HCT116 (cell line): Measurements from ENCODE around the gene CPLX4. TPM values are rescaled to one million over a fixed set of nuclear protein-coding genes. Genes with fewer than 3 reads are reported as not detected.

Experiments used
- ATAC-seq: fragments of 200-7000 bp; cut with Tn5 transposase; 2 replicates; pipeline ENCODE4 v1.9.1; 2020; ENCODE audit warnings: mild to moderate bottlenecking, moderate library complexity
- BruUV-seq: library from RNA; stranded (reverse); fragments of 400-500 nt; replicated peaks from 2 replicates; lab custom pipeline; 2021; lab: Mats Ljungman, UMichigan
- CTCF ChIA-PET: fragments of 300-600 bp; sonication (Branson Sonifier 250); formaldehyde crosslinking; loops from one replicate; lab custom pipeline; 2021; ENCODE audit warnings: antibody characterized with exemption; lab: Charles Lee
- POLR2A ChIA-PET: fragments of 300-600, 350-600 bp; sonication (Branson Sonifier 250); formaldehyde crosslinking; loops from one replicate; lab custom pipeline; 2021; ENCODE audit warnings: antibody characterized with exemption; lab: Charles Lee
- RAD21 ChIA-PET, 2 experiments: fragments of 300-600 bp; sonication (Branson Sonifier 250); formaldehyde crosslinking; loops; one replicate each; lab custom pipeline; 2023; ENCODE audit warnings: low total read pairs in 2 of 2; ENCODE audit not compliant: uncharacterized antibody in 2 of 2, unreplicated experiment in 2 of 2, low non-redundant PET in 1 of 2; lab: Charles Lee
- DNase-seq: peaks from one replicate; pipeline ENCODE4 v3.0.0-alpha.2; 2010; ENCODE audit warnings: low read depth, low spot score
- H2AFZ ChIP-seq: fragments of 200-600 bp; shearing (Covaris generic), sonication (generic); 2 replicates; pipeline ENCODE4 v1.6.1; 2017; ENCODE audit warnings: low read depth, mixed run types, mixed read lengths, antibody characterized with exemption, low read length; ENCODE audit not compliant: poor library complexity, severe bottlenecking
- H3K27ac ChIP-seq: 2 replicates; pipeline ENCODE4 v1.5.1; 2012; ENCODE audit warnings: low read depth, low read length
- H3K27me3 ChIP-seq: fragments of 200-600 bp; sonication (generic); 2 replicates; pipeline ENCODE4 v1.6.1; 2016; ENCODE audit warnings: mixed run types, low read length, mixed read lengths; ENCODE audit not compliant: insufficient read depth
- H3K36me3 ChIP-seq, 2 experiments: fragments of 200-500 bp in 1 of 2; fragments of 200-600 bp in 1 of 2; sonication (Bioruptor generic) in 1 of 2; sonication (generic) in 1 of 2; 2 replicates each; pipeline versions ENCODE4 v1.5.1 to v1.6.1; 2014 to 2016; ENCODE audit warnings: low read length in 2 of 2, inconsistent platforms in 1 of 2, mixed read lengths in 1 of 2, mixed run types in 1 of 2; ENCODE audit not compliant: insufficient read depth in 2 of 2, control insufficient read depth in 1 of 2
- H3K4me1 ChIP-seq, 2 experiments: fragments of 200-600 bp in 1 of 2; sonication (generic) in 1 of 2; 2 replicates each; pipeline versions ENCODE4 v1.5.1 to v1.6.1; 2012 to 2017; ENCODE audit warnings: low read length in 2 of 2, inconsistent platforms in 1 of 2, mild to moderate bottlenecking in 1 of 2, mixed read lengths in 1 of 2, mixed run types in 1 of 2, moderate library complexity in 1 of 2; ENCODE audit not compliant: insufficient read depth in 2 of 2, control insufficient read depth in 1 of 2
- H3K4me2 ChIP-seq: fragments of 200-600 bp; sonication (generic); 2 replicates; pipeline ENCODE4 v1.6.1; 2017; ENCODE audit warnings: mixed run types, low read length, mixed read lengths
- H3K4me3 ChIP-seq, 2 experiments: fragments of 200-600 bp in 1 of 2; sonication (generic) in 1 of 2; replicated peaks in 1 of 2; 2 replicates each; pipeline ENCODE4 v1.5.1; 2011 to 2016; ENCODE audit warnings: low read length in 2 of 2, control low read depth in 1 of 2, low read depth in 1 of 2, mild to moderate bottlenecking in 1 of 2, mixed read lengths in 1 of 2, mixed run types in 1 of 2
- H3K79me2 ChIP-seq: fragments of 200-600 bp; sonication (generic); 2 replicates; pipeline ENCODE4 v1.6.1; 2017; ENCODE audit warnings: mild to moderate bottlenecking, mixed run types, low read length, moderate library complexity, mixed read lengths; ENCODE audit not compliant: insufficient read depth
- H3K9ac ChIP-seq: fragments of 200-600 bp; sonication (generic); 2 replicates; pipeline ENCODE4 v1.6.1; 2016; ENCODE audit warnings: low read length, mixed read lengths
- H3K9me2 ChIP-seq: fragments of 200-600 bp; sonication (generic), shearing (Covaris generic); 2 replicates; pipeline ENCODE4 v1.6.1; 2017; ENCODE audit warnings: mixed run types, mild to moderate bottlenecking, moderate library complexity; ENCODE audit not compliant: insufficient read depth
- H3K9me3 ChIP-seq, 2 experiments: fragments of 200-500 bp in 1 of 2; fragments of 200-600 bp in 1 of 2; sonication (Bioruptor generic) in 1 of 2; sonication (generic) in 1 of 2; 2 replicates each; pipeline ENCODE4 v1.6.1; 2014 to 2017; ENCODE audit warnings: low read length in 2 of 2, mixed read lengths in 2 of 2, inconsistent platforms in 1 of 2, low read depth in 1 of 2, mild to moderate bottlenecking in 1 of 2, mixed run types in 1 of 2, moderate library complexity in 1 of 2; ENCODE audit not compliant: control insufficient read depth in 1 of 2, insufficient read depth in 1 of 2
- H4K20me1 ChIP-seq: fragments of 200-600 bp; sonication (generic), shearing (Covaris generic); 2 replicates; pipeline ENCODE4 v1.6.1; 2017; ENCODE audit warnings: mixed run types, mild to moderate bottlenecking, moderate library complexity; ENCODE audit not compliant: insufficient read depth
- ATF3 ChIP-seq: IDR thresholded peaks from 2 replicates; pipeline ENCODE4 v1.6.1; 2012
- CBX3 ChIP-seq: IDR thresholded peaks from 2 replicates; pipeline ENCODE4 v1.6.1; 2012; ENCODE audit warnings: low read depth
- CEBPB ChIP-seq: IDR thresholded peaks from 2 replicates; pipeline ENCODE4 v1.6.1; 2012; ENCODE audit warnings: low read depth
- CTCF ChIP-seq, 3 experiments: fragments of 200-600 bp in 1 of 3; sonication (generic) in 1 of 3; IDR thresholded peaks in 2 of 3; conservative IDR thresholded peaks in 1 of 3; 2 replicates each; pipeline ENCODE4 v1.5.1; 2012 to 2017; ENCODE audit warnings: low read depth in 2 of 3, low read length in 2 of 3, antibody characterized with exemption in 1 of 3, borderline replicate concordance in 1 of 3, control low read depth in 1 of 3, mild to moderate bottlenecking in 1 of 3, mixed read lengths in 1 of 3, mixed run types in 1 of 3, moderate library complexity in 1 of 3; ENCODE audit not compliant: insufficient read depth in 1 of 3
- EGR1 ChIP-seq: IDR thresholded peaks from 2 replicates; pipeline ENCODE4 v1.6.1; 2012; ENCODE audit warnings: low read depth
- EZH2 ChIP-seq: fragments of 200-600 bp; sonication (generic); IDR thresholded peaks from 2 replicates; pipeline ENCODE4 v1.6.1; 2017; ENCODE audit warnings: antibody characterized with exemption, mixed run types
- EZH2phosphoT487 ChIP-seq: fragments of 200-600 bp; IDR thresholded peaks from 2 replicates; pipeline ENCODE4 v1.6.1; 2018; ENCODE audit warnings: antibody characterized with exemption, borderline replicate concordance
- JUND ChIP-seq: IDR thresholded peaks from 2 replicates; pipeline ENCODE4 v1.6.1; 2012
- MAX ChIP-seq: IDR thresholded peaks from 2 replicates; pipeline ENCODE4 v1.6.1; 2012
- POLR2A ChIP-seq: IDR thresholded peaks from 2 replicates; pipeline ENCODE4 v1.7.0; 2011; ENCODE audit warnings: borderline replicate concordance; ENCODE audit not compliant: insufficient read depth, insufficient read length; ENCODE audit errors: extremely low read depth
- POLR2AphosphoS5 ChIP-seq: IDR thresholded peaks from 2 replicates; pipeline ENCODE4 v1.6.1; 2011; ENCODE audit warnings: mild to moderate bottlenecking, low read depth, low read length, moderate library complexity
- RAD21 ChIP-seq: IDR thresholded peaks from 2 replicates; pipeline ENCODE4 v1.6.1; 2012; ENCODE audit warnings: low read depth, mild to moderate bottlenecking
- REST ChIP-seq: IDR thresholded peaks from 2 replicates; pipeline ENCODE4 v1.6.1; 2012; ENCODE audit warnings: low read depth
- SIN3A ChIP-seq: IDR thresholded peaks from 2 replicates; pipeline ENCODE4 v1.6.1; 2012; ENCODE audit warnings: low read depth
- SP1 ChIP-seq: IDR thresholded peaks from 2 replicates; pipeline ENCODE4 v1.6.1; 2012; ENCODE audit warnings: low read depth
- TCF7L2 ChIP-seq: IDR thresholded peaks from 2 replicates; pipeline ENCODE4 v1.7.0; 2011; ENCODE audit warnings: borderline replicate concordance, inconsistent platforms; ENCODE audit not compliant: insufficient read depth, insufficient read length; ENCODE audit errors: extremely low read depth
- YY1 ChIP-seq: IDR thresholded peaks from 2 replicates; pipeline ENCODE4 v1.6.1; 2011; ENCODE audit warnings: low read length, low read depth, moderate library complexity, mild to moderate bottlenecking; ENCODE audit not compliant: insufficient replicate concordance; ENCODE audit errors: extremely low read depth
- ZFX ChIP-seq: fragments of 450-650 bp; IDR thresholded peaks from 2 replicates; pipeline ENCODE4 v1.6.1; 2017
- ZNF274 ChIP-seq: fragments of 200-500 bp; sonication (Bioruptor generic); IDR thresholded peaks from 2 replicates; pipeline ENCODE4 v1.6.1; 2014; ENCODE audit warnings: mild to moderate bottlenecking, low read depth, low read length, inconsistent platforms
- intact Hi-C: fragments of 100-400 bp; cut with micrococcal nuclease; formaldehyde crosslinking; loops from 2 replicates; pipeline ENCODE4 v1.10.0; 2022
- total RNA-seq: library from RNA; stranded (reverse); gene quantifications from one replicate; pipeline ENCODE4 v1.2.1, GENCODE V29; 2021; ENCODE audit not compliant: unreplicated experiment

Gene CPLX4
- total RNA-seq, 1 experiment from 2014 or later, result not detected

- no peak for TF ChIP-seq ATF3
- no peak for TF ChIP-seq MAX
- TF ChIP-seq, all 23 proteins: peak for 0
These were observed 52.5 kb downstream of the CPLX4 start (continued) for GRCh38 chr18:59265974-59266369.

- H3K9me3 ChIP-seq, result no peaks in the 10 kb centered on the region
- H3K4me2 ChIP-seq, result no peak overlapping the region
- H4K20me1 ChIP-seq, result no peaks in the 10 kb centered on the region
- intact Hi-C loops, result no loop called here
- H3K9ac ChIP-seq, result no peak overlapping the region
- peaks cover 0 to 7% of the 10 kb centered on the region in 2 experiments; a peak in 2 of 4 replicates for H3K4me1 ChIP-seq
- TF ChIP-seq EZH2 (no peak), POLR2AphosphoS5 (no peak), YY1 (no peak), REST (no peak), TCF7L2 (no peak), EZH2phosphoT487 (no peak), CEBPB (no peak), RAD21 (no peak), CBX3 (no peak), ZFX (no peak), ZNF274 (no peak), SIN3A (no peak), JUND (no peak), MAX (no peak), POLR2A (no peak), EGR1 (no peak), CTCF (IDR thresholded peaks at IDR 0.05 in 2 of 3, conservative IDR thresholded peaks at IDR 0.05 in 1 of 3; ENCODE audit: borderline replicate concordance in 1 of 3, insufficient read depth in 1 of 3, low read depth in 2 of 3, low read length in 2 of 3) (no peak), ATF3 (no peak), SP1 (no peak)
- TF ChIP-seq, all 23 proteins: peak for 0
- Histone ChIP-seq H2AFZ (no peak overlapping the region), H3K27me3 (peaks cover 9% of the 10 kb centered on the region), H3K9me2 (no peaks in the 10 kb centered on the region), H3K36me3 (no peaks in the 10 kb centered on the region), H3K4me3 (no peak overlapping the region), H3K79me2 (no peaks in the 10 kb centered on the region), H3K27ac (no peak overlapping the region)
- no peak for DNase-seq
- no TSS peak for BruUV-seq
- POLR2A ChIA-PET, result no interaction called here
- ATAC-seq, result no peak
- RAD21 ChIA-PET, result no interaction called here
- CTCF ChIA-PET, result interaction anchor here (1.5 kb wide), 1 partner anchor 137 kb away, joined by 5 read pairs; no protein-coding TSS in a partner anchor
These were observed 53.0 kb downstream of the CPLX4 start for GRCh38 chr18:59265246-59265973.
